ENCODE results near the gene ZNF787.

Gene ZNF787

GRCh38 chr19:56113074-56113632 lies 7.9 kb downstream of the ZNF787 start:
- no peaks in the 10 kb centered on the region for H3K27me3 ChIP-seq (ENCODE audit: control insufficient read depth, insufficient read depth, low read length)
- no peak overlapping the region for H3K4me3 ChIP-seq (ENCODE audit: low read length)
- no peak overlapping the region for H3K27ac ChIP-seq (ENCODE audit: low read length)
- H3K4me1 ChIP-seq (ENCODE audit: control insufficient read depth, insufficient read depth, low read length) = peaks cover 17% of the 10 kb centered on the region
- no peaks in the 10 kb centered on the region for H3K36me3 ChIP-seq (ENCODE audit: control insufficient read depth, insufficient read depth, low read length)
- WGBS (ENCODE audit: insufficient coverage, insufficient read length) = no CpG with 5 or more reads among the region's 20 CpGs
- DNase-seq (ENCODE audit: low read depth, low spot score) = no peak
- H3K9me3 ChIP-seq (ENCODE audit: control insufficient read depth, insufficient read depth, low read length) = no peaks in the 10 kb centered on the region

GRCh38 chr19:56112313-56112709 lies 8.8 kb downstream of the ZNF787 start:
- Histone ChIP-seq H3K36me3 (ENCODE audit: control insufficient read depth, insufficient read depth, low read length) (no peaks in the 10 kb centered on the region; the same call in 1 of the 2 replicates), H3K9me3 (ENCODE audit: control insufficient read depth, insufficient read depth, low read length) (no peaks in the 10 kb centered on the region), H3K27ac (ENCODE audit: low read length) (no peak overlapping the region), H3K4me3 (ENCODE audit: low read length) (no peak overlapping the region; the same call in 1 of the 2 replicates), H3K27me3 (ENCODE audit: control insufficient read depth, insufficient read depth, low read length) (no peaks in the 10 kb centered on the region), H3K4me1 (ENCODE audit: control insufficient read depth, insufficient read depth, low read length) (peaks cover 20% of the 10 kb centered on the region)
- no peak for DNase-seq (ENCODE audit: low read depth, low spot score)
- no CpG with 5 or more reads among the region's 10 CpGs for WGBS (ENCODE audit: insufficient coverage, insufficient read length)

- Histone ChIP-seq H3K4me1 (ENCODE audit: control insufficient read depth, insufficient read depth, low read length) (peaks cover 20% of the 10 kb centered on the region), H3K4me3 (ENCODE audit: low read length) (no peak overlapping the region)
These were observed 9.3 kb downstream of the ZNF787 start for GRCh38 chr19:56111601-56112312.

GRCh38 chr19:56110515-56111448 lies 10.3 kb downstream of the ZNF787 start:
- Histone ChIP-seq H3K4me3 (ENCODE audit: low read length) (no peak overlapping the region), H3K9me3 (ENCODE audit: control insufficient read depth, insufficient read depth, low read length) (no peaks in the 10 kb centered on the region), H3K4me1 (ENCODE audit: control insufficient read depth, insufficient read depth, low read length) (peaks cover 22% of the 10 kb centered on the region), H3K27ac (ENCODE audit: low read length) (no peak overlapping the region), H3K36me3 (ENCODE audit: control insufficient read depth, insufficient read depth, low read length) (peaks cover 2% of the 10 kb centered on the region; the same call in 1 of the 2 replicates), H3K27me3 (ENCODE audit: control insufficient read depth, insufficient read depth, low read length) (no peaks in the 10 kb centered on the region)
- WGBS (ENCODE audit: insufficient coverage, insufficient read length) = no CpG with 5 or more reads among the region's 12 CpGs
- no peak for DNase-seq (ENCODE audit: low read depth, low spot score)

More at GRCh38 chr19:56111601-56112312, 9.3 kb downstream of the ZNF787 start:
- WGBS (ENCODE audit: insufficient coverage, insufficient read length) = no CpG with 5 or more reads among the region's 24 CpGs
- Histone ChIP-seq H3K9me3 (ENCODE audit: control insufficient read depth, insufficient read depth, low read length) (no peaks in the 10 kb centered on the region), H3K36me3 (ENCODE audit: control insufficient read depth, insufficient read depth, low read length) (no peaks in the 10 kb centered on the region; the same call in 1 of the 2 replicates), H3K27me3 (ENCODE audit: control insufficient read depth, insufficient read depth, low read length) (no peaks in the 10 kb centered on the region), H3K27ac (ENCODE audit: low read length) (no peak overlapping the region)
- no peak for DNase-seq (ENCODE audit: low read depth, low spot score)

GRCh38 chr19:56109226-56109625 lies 11.9 kb downstream of the ZNF787 start:
- Histone ChIP-seq H3K4me3 (ENCODE audit: low read length) (no peak overlapping the region), H3K4me1 (ENCODE audit: control insufficient read depth, insufficient read depth, low read length) (peaks cover 20% of the 10 kb centered on the region), H3K36me3 (ENCODE audit: control insufficient read depth, insufficient read depth, low read length) (peaks cover 2% of the 10 kb centered on the region; the same call in 1 of the 2 replicates), H3K9me3 (ENCODE audit: control insufficient read depth, insufficient read depth, low read length) (no peaks in the 10 kb centered on the region), H3K27me3 (ENCODE audit: control insufficient read depth, insufficient read depth, low read length) (no peaks in the 10 kb centered on the region), H3K27ac (ENCODE audit: low read length) (no peak overlapping the region)
- no CpG with 5 or more reads among the region's 13 CpGs for WGBS (ENCODE audit: insufficient coverage, insufficient read length)
- DNase-seq (ENCODE audit: low read depth, low spot score) = no peak

DNA sequence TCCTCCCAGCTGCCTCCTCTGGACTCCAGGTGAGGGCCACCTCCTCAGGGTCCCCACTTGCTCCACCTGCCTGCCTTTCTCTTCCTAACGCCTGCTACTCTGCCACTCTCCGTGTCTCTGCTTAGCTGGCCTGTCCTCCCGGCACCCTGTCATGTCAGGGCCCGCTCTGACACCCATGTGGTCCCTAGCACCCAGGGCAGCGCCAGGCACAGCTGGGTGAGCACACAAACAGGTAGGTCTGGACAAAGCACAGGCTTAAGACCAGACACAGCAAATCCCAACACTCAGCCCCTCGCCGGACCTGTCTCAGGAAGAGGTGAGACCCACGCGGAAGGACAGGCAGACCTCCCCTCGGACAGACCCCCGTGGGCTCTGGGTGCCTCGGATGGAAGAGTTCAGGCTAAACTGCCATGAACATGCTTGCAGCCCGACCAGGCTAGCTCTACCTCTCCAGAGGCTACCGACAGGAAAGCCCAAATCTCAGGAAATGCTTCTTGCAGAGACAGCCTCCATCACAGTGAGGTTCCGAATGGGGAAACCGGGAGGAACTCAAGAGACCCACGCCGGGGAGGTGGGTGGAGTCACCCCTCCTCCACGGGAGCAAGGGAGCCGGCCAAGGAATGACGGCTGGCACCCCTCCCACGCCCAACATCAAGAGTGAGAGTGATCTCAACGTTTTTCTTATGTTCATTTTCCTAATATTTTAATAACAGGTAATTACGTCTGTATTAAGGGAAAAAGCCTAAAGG lies 12.5 kb downstream of the ZNF787 start:
- Histone ChIP-seq H3K27ac (ENCODE audit: low read length) (no peak overlapping the region), H3K27me3 (ENCODE audit: control insufficient read depth, insufficient read depth, low read length) (no peaks in the 10 kb centered on the region), H3K36me3 (ENCODE audit: control insufficient read depth, insufficient read depth, low read length) (peaks cover 2% of the 10 kb centered on the region; the same call in 1 of the 2 replicates), H3K4me3 (ENCODE audit: low read length) (no peak overlapping the region), H3K9me3 (ENCODE audit: control insufficient read depth, insufficient read depth, low read length) (no peaks in the 10 kb centered on the region), H3K4me1 (ENCODE audit: control insufficient read depth, insufficient read depth, low read length) (peaks cover 20% of the 10 kb centered on the region)
- no CpG with 5 or more reads among the region's 24 CpGs for WGBS (ENCODE audit: insufficient coverage, insufficient read length)
- DNase-seq (ENCODE audit: low read depth, low spot score) = no peak

DNA sequence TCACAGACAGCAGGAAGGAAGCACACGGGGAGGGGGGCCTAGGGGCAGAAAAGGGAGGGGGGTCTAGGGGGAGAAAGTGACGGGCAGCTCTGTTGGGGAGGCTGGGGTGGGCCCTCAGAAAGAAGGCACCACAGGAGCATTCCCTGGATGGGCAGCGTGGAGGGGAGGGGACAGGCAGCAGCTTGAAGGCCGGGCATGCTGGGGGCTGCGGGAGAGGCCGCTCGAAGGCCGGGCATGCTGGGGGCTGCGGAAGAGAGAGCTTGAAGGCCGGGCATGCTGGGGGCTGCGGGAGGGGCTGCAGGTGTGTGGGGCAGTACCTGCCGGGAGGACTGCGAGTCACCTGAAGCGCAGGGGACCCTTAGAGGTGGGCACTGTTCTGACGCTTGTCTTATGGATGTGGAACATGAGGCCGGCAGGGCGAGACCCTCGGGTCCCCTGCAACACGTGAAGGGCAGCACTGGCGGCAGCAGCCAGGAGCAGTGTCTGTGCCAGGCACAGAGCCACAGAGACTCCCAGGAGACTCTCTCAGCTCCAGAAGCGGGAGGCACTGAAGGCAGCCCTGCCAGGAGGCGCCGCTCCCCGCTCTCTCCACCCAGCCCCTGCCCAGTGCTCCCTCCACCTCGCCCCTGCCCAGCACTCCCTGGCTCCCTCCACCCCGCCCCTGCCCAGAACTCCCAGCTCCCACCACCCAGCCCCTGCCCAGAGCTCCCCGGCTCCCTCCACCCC lies 13.3 kb downstream of the ZNF787 start:
- DNase-seq (ENCODE audit: low read depth, low spot score) = no peak
- H3K9me3 ChIP-seq (ENCODE audit: control insufficient read depth, insufficient read depth, low read length) = no peaks in the 10 kb centered on the region
- H3K36me3 ChIP-seq (ENCODE audit: control insufficient read depth, insufficient read depth, low read length) = peaks cover 7% of the 10 kb centered on the region; the same call in 1 of the 2 replicates
- WGBS (ENCODE audit: insufficient coverage, insufficient read length) = no CpG with 5 or more reads among the region's 27 CpGs
- no peak overlapping the region for H3K27ac ChIP-seq (ENCODE audit: low read length)
- no peaks in the 10 kb centered on the region for H3K27me3 ChIP-seq (ENCODE audit: control insufficient read depth, insufficient read depth, low read length)
- H3K4me1 ChIP-seq (ENCODE audit: control insufficient read depth, insufficient read depth, low read length) = peaks cover 18% of the 10 kb centered on the region
- no peak overlapping the region for H3K4me3 ChIP-seq (ENCODE audit: low read length)

DNA sequence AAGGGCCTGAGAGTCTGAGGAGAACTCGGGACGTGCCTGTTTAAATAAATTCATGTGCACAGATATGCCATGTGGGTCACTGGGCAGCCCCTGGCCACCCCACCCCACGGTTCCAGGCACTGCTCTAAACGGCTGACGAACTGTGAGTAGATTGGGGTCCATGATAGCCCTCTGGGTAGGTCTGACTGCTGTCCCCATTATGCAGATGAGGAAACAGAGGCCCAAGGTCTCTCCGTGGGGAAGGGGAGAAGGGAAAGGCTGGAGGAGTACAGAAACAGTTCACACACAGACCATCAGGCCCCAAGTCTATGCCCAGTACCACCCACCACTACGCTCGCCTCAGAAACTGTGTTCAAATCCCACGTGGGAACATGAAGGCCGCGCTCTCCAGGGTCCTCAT lies 14.1 kb downstream of the ZNF787 start:
- WGBS (ENCODE audit: insufficient coverage, insufficient read length) = no CpG with 5 or more reads among the region's 11 CpGs

DNA sequence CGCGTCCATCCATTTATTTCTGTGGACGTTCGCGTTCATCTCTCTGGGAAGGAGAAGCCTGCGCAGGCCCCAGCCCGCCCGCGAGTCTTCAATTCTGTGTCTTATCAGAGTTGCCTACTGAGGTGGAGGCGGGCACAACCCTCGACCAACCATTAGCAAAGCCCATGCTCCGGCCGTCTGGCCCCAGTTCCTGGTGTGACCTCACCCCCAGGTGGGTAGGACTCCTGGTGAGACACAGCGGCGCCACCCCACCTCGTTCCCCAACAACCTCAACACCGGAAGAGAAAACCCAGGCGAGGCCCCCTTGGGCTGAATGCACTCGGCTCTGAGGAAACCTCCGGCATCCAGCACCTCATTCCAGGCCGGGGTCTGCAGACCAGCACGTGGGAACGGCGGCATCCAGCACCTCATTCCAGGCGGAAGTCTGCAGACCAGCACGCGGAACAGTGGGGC lies 14.7 kb downstream of the ZNF787 start:
- Histone ChIP-seq H3K9me3 (ENCODE audit: control insufficient read depth, insufficient read depth, low read length) (no peaks in the 10 kb centered on the region), H3K4me3 (ENCODE audit: low read length) (no peak overlapping the region), H3K27me3 (ENCODE audit: control insufficient read depth, insufficient read depth, low read length) (no peaks in the 10 kb centered on the region), H3K4me1 (ENCODE audit: control insufficient read depth, insufficient read depth, low read length) (peaks cover 13% of the 10 kb centered on the region), H3K36me3 (ENCODE audit: control insufficient read depth, insufficient read depth, low read length) (peaks cover 15% of the 10 kb centered on the region; the same call in 1 of the 2 replicates), H3K27ac (ENCODE audit: low read length) (no peak overlapping the region)
- no CpG with 5 or more reads among the region's 27 CpGs for WGBS (ENCODE audit: insufficient coverage, insufficient read length)
- DNase-seq (ENCODE audit: low read depth, low spot score) = no peak

More for the DNA sequence above, 14.1 kb downstream of the ZNF787 start:
- Histone ChIP-seq H3K4me3 (ENCODE audit: low read length) (no peak overlapping the region), H3K27ac (ENCODE audit: low read length) (no peak overlapping the region), H3K4me1 (ENCODE audit: control insufficient read depth, insufficient read depth, low read length) (peaks cover 15% of the 10 kb centered on the region), H3K27me3 (ENCODE audit: control insufficient read depth, insufficient read depth, low read length) (no peaks in the 10 kb centered on the region), H3K9me3 (ENCODE audit: control insufficient read depth, insufficient read depth, low read length) (no peaks in the 10 kb centered on the region), H3K36me3 (ENCODE audit: control insufficient read depth, insufficient read depth, low read length) (peaks cover 11% of the 10 kb centered on the region; the same call in 1 of the 2 replicates)
- no peak for DNase-seq (ENCODE audit: low read depth, low spot score)
